Prostate gland (tissue), 2 donors: Measurements from ENCODE around the gene DLG2. TPM values are rescaled to one million over a fixed set of nuclear protein-coding genes. Genes with fewer than 3 reads are reported as not detected.

Experiments
- DNase-seq: peaks from one replicate; pipeline ENCODE4 v3.0.0-alpha.2; 2019; ENCODE audit warnings: low spot score
- H3K27ac ChIP-seq, 2 donors: fragments of 200-600 bp; sonication (generic); 2 replicates each; pipeline ENCODE4 v1.5.1; 2017 to 2019
- H3K27me3 ChIP-seq: fragments of 200-600 bp; sonication (generic); replicated peaks from 2 replicates; pipeline ENCODE4 v1.5.1; 2019; ENCODE audit not compliant: insufficient read depth
- H3K36me3 ChIP-seq, 2 donors: fragments of 200-600 bp; sonication (generic); 1 replicate in 1 of 2; 2 replicates in 1 of 2; pipeline versions ENCODE4 v1.5.1 to v1.8.1; 2017 to 2019
- H3K4me1 ChIP-seq: fragments of 200-600 bp; sonication (generic); replicated peaks from 2 replicates; pipeline ENCODE4 v1.5.1; 2019
- H3K4me3 ChIP-seq, 2 donors: fragments of 200-600 bp; sonication (generic); 2 replicates each; pipeline ENCODE4 v1.5.1; 2017 to 2019
- H3K9me3 ChIP-seq: fragments of 200-600 bp; sonication (generic); 2 replicates; pipeline ENCODE4 v1.5.1; 2017
- CTCF ChIP-seq, 4 experiments: fragments of 200-600 bp in 2 of 4; fragments of 450-650 bp in 2 of 4; sonication (generic) in 2 of 4; IDR thresholded peaks; 1 replicate in 3 of 4; 2 replicates in 1 of 4; pipeline ENCODE4 v1.5.1; 2016 to 2019; ENCODE audit warnings: antibody characterized with exemption in 4 of 4, mild to moderate bottlenecking in 2 of 4, moderate library complexity in 2 of 4
- POLR2A ChIP-seq: fragments of 450-650 bp; IDR thresholded peaks from one replicate; pipeline ENCODE4 v1.6.1; 2016; ENCODE audit warnings: antibody characterized with exemption, mild to moderate bottlenecking
- POLR2AphosphoS5 ChIP-seq: sonication (generic); formaldehyde crosslinking; IDR thresholded peaks from one replicate; pipeline ENCODE4 v1.6.1; 2017; ENCODE audit warnings: antibody characterized with exemption
- WGBS: methylation state at CpG from one replicate; pipeline ENCODE4 v1.1.5; 2018; 5-methylcytosine and 5-hydroxymethylcytosine counted together
- intact Hi-C: fragments of 100-400 bp; cut with DNase I; formaldehyde crosslinking; loops from one replicate; pipeline ENCODE4 v1.14.2; 2022
- total RNA-seq, 2 donors: library from RNA; depleted of rRNA; stranded (reverse); fragments of >200 nt; gene quantifications; one replicate each; pipeline ENCODE4 v1.1.0, GENCODE V29; 2016

The DLG2 gene
- total RNA-seq, 2 donors from 2014 or later = 9.8 to 16.2 TPM

DNA sequence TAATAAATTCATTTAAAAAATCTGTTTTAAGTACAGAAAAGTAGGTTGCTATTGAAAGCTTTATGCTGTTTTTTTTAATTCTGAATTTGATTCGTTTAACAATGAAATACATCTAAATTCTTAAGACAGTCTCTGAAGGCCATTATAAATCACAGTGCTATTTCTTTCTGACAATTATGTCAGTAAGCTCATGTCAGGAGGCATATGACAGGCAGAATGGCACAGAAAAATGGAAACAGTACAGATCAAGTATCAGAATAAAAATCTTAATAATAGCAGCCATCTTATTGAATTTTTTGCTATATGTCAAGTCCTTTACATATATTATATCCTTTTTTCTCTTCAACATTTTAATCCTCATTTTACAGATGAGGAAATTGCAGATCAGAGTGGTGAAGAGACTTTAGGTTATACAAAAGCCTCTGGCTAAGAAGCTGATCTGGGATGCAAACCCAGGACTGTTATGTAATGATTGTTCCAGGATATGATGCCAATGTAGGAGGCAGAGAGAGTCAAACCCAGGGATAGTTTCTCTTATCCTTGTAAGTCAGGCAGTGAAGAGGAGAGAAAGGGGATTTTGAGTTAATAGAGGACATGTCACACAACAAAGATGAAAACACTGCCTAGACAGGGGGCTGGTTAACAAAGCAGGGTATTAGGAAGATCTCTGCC lies 2057.9 kb downstream of the DLG2 start:
- no peak for TF ChIP-seq POLR2A
- TF ChIP-seq CTCF (IDR thresholded peaks at IDR 0.05) = no peak
- no peak for TF ChIP-seq POLR2AphosphoS5
- DNase-seq = no peak
- Histone ChIP-seq H3K27ac (no peak overlapping the region), H3K27me3 (no peaks in the 10 kb centered on the region), H3K4me1 (no peaks in the 10 kb centered on the region), H3K9me3 (no peaks in the 10 kb centered on the region), H3K4me3 (no peak overlapping the region), H3K36me3 (no peaks in the 10 kb centered on the region)
- intact Hi-C loops = no loop called here
- WGBS = 80% methylated on average over 1 of the region's 1 CpG

- intact Hi-C loops = no loop called here
- Histone ChIP-seq H3K27me3 (no peaks in the 10 kb centered on the region), H3K4me3 (no peak overlapping the region), H3K4me1 (no peaks in the 10 kb centered on the region), H3K36me3 (no peaks in the 10 kb centered on the region), H3K27ac (no peak overlapping the region), H3K9me3 (no peaks in the 10 kb centered on the region)
- no peak for TF ChIP-seq CTCF (IDR thresholded peaks at IDR 0.05)
- TF ChIP-seq POLR2AphosphoS5 = no peak
- no peak for TF ChIP-seq POLR2A
- WGBS = 86% methylated on average over 2 of the region's 2 CpGs
- no peak for DNase-seq
Observed at GRCh38 chr11:83568516-83568915, 2058.6 kb downstream of the DLG2 start.

- TF ChIP-seq POLR2A = no peak
- TF ChIP-seq POLR2AphosphoS5 = no peak
- TF ChIP-seq CTCF (IDR thresholded peaks at IDR 0.05) = no peak
- H3K36me3 ChIP-seq = no peaks in the 10 kb centered on the region
- 77% methylated on average over 4 of the region's 4 CpGs for WGBS
- H3K27me3 ChIP-seq = no peaks in the 10 kb centered on the region
- intact Hi-C loops = no loop called here
- H3K27ac ChIP-seq = no peak overlapping the region
- no peak for DNase-seq
- H3K4me3 ChIP-seq = no peak overlapping the region
- no peaks in the 10 kb centered on the region for H3K4me1 ChIP-seq
- no peaks in the 10 kb centered on the region for H3K9me3 ChIP-seq
Observed at GRCh38 chr11:83566950-83567349, 2060.2 kb downstream of the DLG2 start.

DNA sequence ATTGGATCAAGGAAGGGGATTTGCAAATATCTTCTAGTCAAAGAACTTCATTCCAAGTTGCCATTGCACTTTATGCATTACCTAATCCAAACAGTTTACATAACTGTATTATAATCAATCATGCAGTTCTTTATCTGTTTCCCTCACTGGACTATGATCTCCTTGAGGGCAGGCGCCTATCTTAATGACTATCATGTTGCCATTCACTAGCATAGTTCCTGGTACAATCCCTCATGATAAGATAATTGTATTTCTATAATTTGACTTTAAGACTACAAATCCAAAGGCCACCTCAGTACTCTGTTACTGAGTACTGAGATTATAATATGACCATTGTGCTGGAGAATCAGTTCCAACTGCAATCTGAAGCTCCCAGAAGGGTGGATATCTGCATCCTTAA lies 2062.3 kb downstream of the DLG2 start:
- H3K27me3 ChIP-seq = no peaks in the 10 kb centered on the region
- TF ChIP-seq CTCF (IDR thresholded peaks at IDR 0.05) (no peak), POLR2AphosphoS5 (no peak), POLR2A (no peak)

DNA sequence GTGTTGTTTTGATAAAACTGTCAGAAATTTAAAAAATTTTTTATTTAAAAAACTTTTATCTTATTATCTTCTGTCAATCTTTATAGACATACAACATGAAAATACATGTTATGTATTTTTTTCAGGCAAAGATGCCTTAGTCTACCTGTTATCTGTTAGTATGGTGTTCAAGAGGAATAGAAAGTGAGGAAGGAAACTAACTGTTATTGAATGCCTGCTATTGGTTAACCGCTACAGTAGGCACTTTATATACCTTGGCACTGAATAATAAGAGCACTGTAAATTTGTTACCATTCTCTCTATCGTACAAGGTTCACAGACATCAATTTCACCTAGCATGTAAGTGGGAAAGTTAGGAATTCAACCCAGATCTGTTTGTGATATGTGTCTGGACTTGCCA lies 2068.9 kb downstream of the DLG2 start:
- Histone ChIP-seq H3K27me3 (no peaks in the 10 kb centered on the region), H3K4me3 (no peak overlapping the region), H3K36me3 (no peaks in the 10 kb centered on the region), H3K9me3 (no peaks in the 10 kb centered on the region), H3K27ac (no peak overlapping the region), H3K4me1 (no peaks in the 10 kb centered on the region)
- WGBS = 66% methylated on average over 2 of the region's 2 CpGs
- intact Hi-C loops = no loop called here
- no peak for TF ChIP-seq CTCF (IDR thresholded peaks at IDR 0.05)
- no peak for TF ChIP-seq POLR2A
- no peak for TF ChIP-seq POLR2AphosphoS5
- no peak for DNase-seq

More for the DNA sequence above, 2062.3 kb downstream of the DLG2 start:
- no peaks in the 10 kb centered on the region for H3K36me3 ChIP-seq
- WGBS = 91% methylated on average over 1 of the region's 1 CpG
- no peak for DNase-seq
- H3K27ac ChIP-seq = no peak overlapping the region
- no peaks in the 10 kb centered on the region for H3K9me3 ChIP-seq
- intact Hi-C loops = no loop called here
- H3K4me1 ChIP-seq = no peaks in the 10 kb centered on the region
- no peak overlapping the region for H3K4me3 ChIP-seq
